NT2/D1 (cell line): ENCODE data around the gene PWWP2A.

Experiments used
- SUZ12 ChIP-seq: IDR thresholded peaks from 2 replicates; pipeline ENCODE4 v1.6.1; 2011; ENCODE audit not compliant: insufficient read length, insufficient read depth; ENCODE audit errors: extremely low read depth
- YY1 ChIP-seq: IDR thresholded peaks from 2 replicates; pipeline ENCODE4 v1.6.1; 2011; ENCODE audit not compliant: insufficient read length, insufficient read depth
- ZNF274 ChIP-seq: IDR thresholded peaks from 2 replicates; pipeline ENCODE4 v1.6.1; 2011; ENCODE audit warnings: mild to moderate bottlenecking, low read depth, low read length

GRCh38 chr5:160133918-160134304 lies 14.7 kb upstream of the PWWP2A start:
- TF ChIP-seq ZNF274 (no peak), SUZ12 (no peak), YY1 (no peak)
